K562 (cell line): Measurements from ENCODE around the gene SENP8. TPM values are rescaled to one million over a fixed set of nuclear protein-coding genes. Genes with fewer than 3 reads are reported as not detected.

Source experiments
- CCAR2 ChIP-seq: fragments of 200-400 bp; formaldehyde crosslinking; IDR thresholded peaks from 2 replicates; pipeline ENCODE4 v1.6.1; 2017; ENCODE audit warnings: mild to moderate bottlenecking, low read depth, low read length
- CHCHD3 ChIP-seq: fragments of 250-450 bp; sonication (Bioruptor Pico); IDR thresholded peaks from 2 replicates; pipeline ENCODE4 v2.1.2; 2022; ENCODE audit warnings: mild to moderate bottlenecking
- FOXA1 ChIP-seq: fragments of 450-650 bp; IDR thresholded peaks from 2 replicates; pipeline ENCODE4 v1.6.1; 2016; ENCODE audit warnings: mild to moderate bottlenecking, borderline replicate concordance
- GABPB1 ChIP-seq: sonication (generic); formaldehyde crosslinking; IDR thresholded peaks from 2 replicates; pipeline ENCODE4 v1.8.0; 2022; ENCODE audit warnings: mild to moderate bottlenecking, missing genetic modification reagents
- GATAD2B ChIP-seq: fragments of 450-650 bp; IDR thresholded peaks from 2 replicates; pipeline ENCODE4 v1.6.1; 2017; ENCODE audit warnings: mild to moderate bottlenecking, borderline replicate concordance
- HNRNPLL ChIP-seq: fragments of 200-400 bp; formaldehyde crosslinking; IDR thresholded peaks from 2 replicates; pipeline ENCODE4 v1.6.1; 2017; ENCODE audit warnings: low read length, low read depth, mild to moderate bottlenecking; ENCODE audit not compliant: poor library complexity, severe bottlenecking
- NFE2 ChIP-seq: IDR thresholded peaks from 2 replicates; pipeline ENCODE4 v1.6.1; 2014; ENCODE audit warnings: antibody characterized with exemption, low read depth
- NFXL1 ChIP-seq: fragments of 450-650 bp; formaldehyde crosslinking; IDR thresholded peaks from 2 replicates; pipeline ENCODE4 v1.4.0; 2021; ENCODE audit warnings: mild to moderate bottlenecking
- POLR3G ChIP-seq: IDR thresholded peaks from 2 replicates; pipeline ENCODE4 v1.6.1; 2011; ENCODE audit not compliant: insufficient read length, insufficient replicate concordance; ENCODE audit errors: extremely low read depth
- RBFOX2 ChIP-seq: fragments of 200-400 bp; formaldehyde crosslinking; IDR thresholded peaks from 2 replicates; pipeline ENCODE4 v1.6.1; 2017; ENCODE audit warnings: low read depth, mild to moderate bottlenecking, low read length, moderate library complexity
- SAP30 ChIP-seq: fragments of 200-600 bp; sonication (generic); IDR thresholded peaks from 2 replicates; pipeline ENCODE4 v1.6.1; 2012; ENCODE audit warnings: borderline replicate concordance, low read depth, mild to moderate bottlenecking, moderate library complexity, low read length, control low read depth, inconsistent platforms; ENCODE audit not compliant: insufficient read depth, poor library complexity, severe bottlenecking
- SMAD4 ChIP-seq: fragments of 250-450 bp; sonication (Bioruptor Pico); conservative IDR thresholded peaks from 2 replicates; pipeline ENCODE4 v1.8.0; 2021; ENCODE audit warnings: inconsistent platforms, mild to moderate bottlenecking, moderate library complexity
- U2AF1 ChIP-seq: fragments of 200-400 bp; formaldehyde crosslinking; optimal IDR thresholded peaks from 2 replicates; pipeline ENCODE3; 2017; ENCODE audit warnings: mild to moderate bottlenecking, low read depth, low read length, moderate library complexity
- XRCC4 ChIP-seq: IDR thresholded peaks from one replicate; pipeline ENCODE4 v1.6.1; 2011; ENCODE audit not compliant: insufficient read depth, insufficient read length; ENCODE audit errors: extremely low read depth
- ZZZ3 ChIP-seq: fragments of 450-650 bp; IDR thresholded peaks from 2 replicates; pipeline ENCODE4 v1.6.1; 2016; ENCODE audit warnings: antibody characterized with exemption, mild to moderate bottlenecking, moderate library complexity
- polyA plus RNA-seq, 8 experiments: library from polyadenylated mRNA; depleted of rRNA in 4 of 8; stranded (reverse) in 5 of 8; unstranded in 3 of 8; fragments of >200 nt; fragmentation: Nextera tagmentation in 2 of 8; fragmentation: Illumina TruSeq in 1 of 8; extraction: Ambion mirVana in 2 of 8; extraction: Trizol in 1 of 8; gene quantifications; 2 replicates each; pipeline versions ENCODE4 v1.2.1 to v1.2.3, GENCODE V29; 2011 to 2014; ENCODE audit warnings: inconsistent platforms in 1 of 8, missing spikeins in 1 of 8
- total RNA-seq, 7 experiments: library from RNA; depleted of rRNA in 6 of 7; stranded (reverse); fragments of >200 nt in 6 of 7; fragmentation: Illumina TruSeq in 2 of 7; extraction: Trizol in 2 of 7; gene quantifications; 2 replicates each; pipeline versions ENCODE4 v1.2.1 to v1.2.3, GENCODE V29; 2011 to 2021; ENCODE audit warnings: low replicate concordance in 1 of 7
- TF ChIP-seq, protein P1 (sequence below): sonication (generic); formaldehyde crosslinking; IDR thresholded peaks from 2 replicates; pipeline ENCODE4 v1.8.1; 2023; ENCODE audit warnings: mild to moderate bottlenecking, missing genetic modification reagents
- TF ChIP-seq, protein P2 (sequence below): fragments of 450-650 bp; IDR thresholded peaks from 2 replicates; pipeline ENCODE4 v1.6.1; 2016; ENCODE audit warnings: missing biosample characterization, missing genetic modification characterization
- TF ChIP-seq, protein P3 (sequence below): fragments of 250-450 bp; sonication (Bioruptor Pico); IDR thresholded peaks from 2 replicates; pipeline ENCODE4 v1.4.0; 2020; ENCODE audit warnings: borderline replicate concordance
- TF ChIP-seq, protein P4 (sequence below): fragments of 250-450 bp; sonication (Bioruptor Pico); IDR thresholded peaks from 2 replicates; pipeline ENCODE4 v1.5.0; 2020; ENCODE audit warnings: mild to moderate bottlenecking, borderline replicate concordance
- TF ChIP-seq, protein P5 (sequence below): sonication (generic); formaldehyde crosslinking; IDR thresholded peaks from 2 replicates; pipeline ENCODE4 v1.8.1; 2023; ENCODE audit warnings: mild to moderate bottlenecking, missing genetic modification reagents

SENP8 gene
- total and polyA plus RNA-seq, 9 of the 15 experiments (the other 6 are each of a cell fraction or from before 2014, with no cell fraction given) = 1.4 to 5.4 (median 2.4) TPM

GRCh38 chr15:72117486-72118016 is 652 bp upstream of the SENP8 start (continued):
- TF ChIP-seq SMAD4 (peak; percentile 45), ZZZ3 (no peak), U2AF1 (no peak), GATAD2B (no peak), CHCHD3 (CRISPR knock-in tag) (no peak), POLR3G (no peak), GABPB1 (CRISPR knock-in tag) (peak; percentile 45; the same call in 1 of the 2 replicates), NFXL1 (CRISPR knock-in tag) (no peak), NFE2 (no peak), HNRNPLL (no peak), FOXA1 (no peak), SAP30 (no peak), XRCC4 (no peak), CCAR2 (no peak), RBFOX2 (peak; percentile 77)
- TF ChIP-seq, protein P1, sequence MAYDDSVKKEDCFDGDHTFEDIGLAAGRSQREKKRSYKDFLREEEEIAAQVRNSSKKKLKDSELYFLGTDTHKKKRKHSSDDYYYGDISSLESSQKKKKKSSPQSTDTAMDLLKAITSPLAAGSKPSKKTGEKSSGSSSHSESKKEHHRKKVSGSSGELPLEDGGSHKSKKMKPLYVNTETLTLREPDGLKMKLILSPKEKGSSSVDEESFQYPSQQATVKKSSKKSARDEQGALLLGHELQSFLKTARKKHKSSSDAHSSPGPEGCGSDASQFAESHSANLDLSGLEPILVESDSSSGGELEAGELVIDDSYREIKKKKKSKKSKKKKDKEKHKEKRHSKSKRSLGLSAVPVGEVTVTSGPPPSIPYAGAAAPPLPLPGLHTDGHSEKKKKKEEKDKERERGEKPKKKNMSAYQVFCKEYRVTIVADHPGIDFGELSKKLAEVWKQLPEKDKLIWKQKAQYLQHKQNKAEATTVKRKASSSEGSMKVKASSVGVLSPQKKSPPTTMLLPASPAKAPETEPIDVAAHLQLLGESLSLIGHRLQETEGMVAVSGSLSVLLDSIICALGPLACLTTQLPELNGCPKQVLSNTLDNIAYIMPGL (CRISPR knock-in tag) = no peak
- TF ChIP-seq, protein P2, sequence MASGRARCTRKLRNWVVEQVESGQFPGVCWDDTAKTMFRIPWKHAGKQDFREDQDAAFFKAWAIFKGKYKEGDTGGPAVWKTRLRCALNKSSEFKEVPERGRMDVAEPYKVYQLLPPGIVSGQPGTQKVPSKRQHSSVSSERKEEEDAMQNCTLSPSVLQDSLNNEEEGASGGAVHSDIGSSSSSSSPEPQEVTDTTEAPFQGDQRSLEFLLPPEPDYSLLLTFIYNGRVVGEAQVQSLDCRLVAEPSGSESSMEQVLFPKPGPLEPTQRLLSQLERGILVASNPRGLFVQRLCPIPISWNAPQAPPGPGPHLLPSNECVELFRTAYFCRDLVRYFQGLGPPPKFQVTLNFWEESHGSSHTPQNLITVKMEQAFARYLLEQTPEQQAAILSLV (tag) = no peak
- TF ChIP-seq, protein P3, sequence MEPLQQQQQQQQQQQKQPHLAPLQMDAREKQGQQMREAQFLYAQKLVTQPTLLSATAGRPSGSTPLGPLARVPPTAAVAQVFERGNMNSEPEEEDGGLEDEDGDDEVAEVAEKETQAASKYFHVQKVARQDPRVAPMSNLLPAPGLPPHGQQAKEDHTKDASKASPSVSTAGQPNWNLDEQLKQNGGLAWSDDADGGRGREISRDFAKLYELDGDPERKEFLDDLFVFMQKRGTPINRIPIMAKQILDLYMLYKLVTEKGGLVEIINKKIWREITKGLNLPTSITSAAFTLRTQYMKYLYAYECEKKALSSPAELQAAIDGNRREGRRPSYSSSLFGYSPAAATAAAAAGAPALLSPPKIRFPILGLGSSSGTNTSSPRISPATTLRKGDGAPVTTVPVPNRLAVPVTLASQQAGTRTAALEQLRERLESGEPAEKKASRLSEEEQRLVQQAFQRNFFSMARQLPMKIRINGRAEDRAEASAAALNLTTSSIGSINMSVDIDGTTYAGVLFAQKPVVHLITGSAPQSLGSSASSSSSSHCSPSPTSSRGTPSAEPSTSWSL (CRISPR knock-in tag) = no peak
- TF ChIP-seq, protein P4, sequence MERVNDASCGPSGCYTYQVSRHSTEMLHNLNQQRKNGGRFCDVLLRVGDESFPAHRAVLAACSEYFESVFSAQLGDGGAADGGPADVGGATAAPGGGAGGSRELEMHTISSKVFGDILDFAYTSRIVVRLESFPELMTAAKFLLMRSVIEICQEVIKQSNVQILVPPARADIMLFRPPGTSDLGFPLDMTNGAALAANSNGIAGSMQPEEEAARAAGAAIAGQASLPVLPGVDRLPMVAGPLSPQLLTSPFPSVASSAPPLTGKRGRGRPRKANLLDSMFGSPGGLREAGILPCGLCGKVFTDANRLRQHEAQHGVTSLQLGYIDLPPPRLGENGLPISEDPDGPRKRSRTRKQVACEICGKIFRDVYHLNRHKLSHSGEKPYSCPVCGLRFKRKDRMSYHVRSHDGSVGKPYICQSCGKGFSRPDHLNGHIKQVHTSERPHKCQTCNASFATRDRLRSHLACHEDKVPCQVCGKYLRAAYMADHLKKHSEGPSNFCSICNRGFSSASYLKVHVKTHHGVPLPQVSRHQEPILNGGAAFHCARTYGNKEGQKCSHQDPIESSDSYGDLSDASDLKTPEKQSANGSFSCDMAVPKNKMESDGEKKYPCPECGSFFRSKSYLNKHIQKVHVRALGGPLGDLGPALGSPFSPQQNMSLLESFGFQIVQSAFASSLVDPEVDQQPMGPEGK (CRISPR knock-in tag) = no peak
- TF ChIP-seq, protein P5, sequence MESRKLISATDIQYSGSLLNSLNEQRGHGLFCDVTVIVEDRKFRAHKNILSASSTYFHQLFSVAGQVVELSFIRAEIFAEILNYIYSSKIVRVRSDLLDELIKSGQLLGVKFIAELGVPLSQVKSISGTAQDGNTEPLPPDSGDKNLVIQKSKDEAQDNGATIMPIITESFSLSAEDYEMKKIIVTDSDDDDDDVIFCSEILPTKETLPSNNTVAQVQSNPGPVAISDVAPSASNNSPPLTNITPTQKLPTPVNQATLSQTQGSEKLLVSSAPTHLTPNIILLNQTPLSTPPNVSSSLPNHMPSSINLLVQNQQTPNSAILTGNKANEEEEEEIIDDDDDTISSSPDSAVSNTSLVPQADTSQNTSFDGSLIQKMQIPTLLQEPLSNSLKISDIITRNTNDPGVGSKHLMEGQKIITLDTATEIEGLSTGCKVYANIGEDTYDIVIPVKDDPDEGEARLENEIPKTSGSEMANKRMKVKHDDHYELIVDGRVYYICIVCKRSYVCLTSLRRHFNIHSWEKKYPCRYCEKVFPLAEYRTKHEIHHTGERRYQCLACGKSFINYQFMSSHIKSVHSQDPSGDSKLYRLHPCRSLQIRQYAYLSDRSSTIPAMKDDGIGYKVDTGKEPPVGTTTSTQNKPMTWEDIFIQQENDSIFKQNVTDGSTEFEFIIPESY (CRISPR knock-in tag) = no peak
